Ovary (tissue), 3 donors: ENCODE results near the gene CASP2.

Experiments
- EP300 ChIP-seq: sonication (generic); formaldehyde crosslinking; IDR thresholded peaks from one replicate; pipeline ENCODE4 v1.6.1; 2017; ENCODE audit warnings: antibody characterized with exemption
- POLR2A ChIP-seq: fragments of 450-650 bp; IDR thresholded peaks from one replicate; pipeline ENCODE4 v1.6.1; 2017; ENCODE audit warnings: antibody characterized with exemption, mild to moderate bottlenecking, moderate library complexity
- TF ChIP-seq, protein P1 (sequence below), 3 donors: fragments of 450-650 bp in 2 of 3; fragments of 200-600 bp in 1 of 3; IDR thresholded peaks; one replicate each; pipeline versions ENCODE4 v1.5.1 to v1.8.0; 2016 to 2022; ENCODE audit warnings: antibody characterized with exemption in 3 of 3, mild to moderate bottlenecking in 1 of 3
- donor health status: DM: no; HTN: no; CAD: no.

DNA sequence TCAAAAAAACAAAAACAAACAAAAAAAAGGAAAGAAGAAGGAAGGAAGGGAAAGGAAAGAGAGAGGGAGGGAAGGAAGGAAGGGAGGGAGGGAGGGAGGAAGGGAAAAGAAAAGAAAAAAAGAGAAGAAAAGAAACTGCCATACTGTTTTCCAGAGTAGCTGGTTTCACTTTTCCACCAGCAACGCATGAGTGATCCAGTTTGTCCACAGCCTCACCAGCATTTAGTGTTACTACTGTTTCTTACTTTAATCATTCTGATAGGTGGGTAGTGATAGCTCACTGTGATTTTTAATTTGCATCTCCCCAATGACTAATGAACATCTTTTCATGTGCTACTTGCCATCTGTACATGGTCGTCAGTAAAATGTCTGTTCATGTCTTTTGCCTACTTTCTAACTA, 15.3 kb upstream of the CASP2 start:
- TF ChIP-seq POLR2A (no peak), EP300 (no peak)
- TF ChIP-seq, protein P1, sequence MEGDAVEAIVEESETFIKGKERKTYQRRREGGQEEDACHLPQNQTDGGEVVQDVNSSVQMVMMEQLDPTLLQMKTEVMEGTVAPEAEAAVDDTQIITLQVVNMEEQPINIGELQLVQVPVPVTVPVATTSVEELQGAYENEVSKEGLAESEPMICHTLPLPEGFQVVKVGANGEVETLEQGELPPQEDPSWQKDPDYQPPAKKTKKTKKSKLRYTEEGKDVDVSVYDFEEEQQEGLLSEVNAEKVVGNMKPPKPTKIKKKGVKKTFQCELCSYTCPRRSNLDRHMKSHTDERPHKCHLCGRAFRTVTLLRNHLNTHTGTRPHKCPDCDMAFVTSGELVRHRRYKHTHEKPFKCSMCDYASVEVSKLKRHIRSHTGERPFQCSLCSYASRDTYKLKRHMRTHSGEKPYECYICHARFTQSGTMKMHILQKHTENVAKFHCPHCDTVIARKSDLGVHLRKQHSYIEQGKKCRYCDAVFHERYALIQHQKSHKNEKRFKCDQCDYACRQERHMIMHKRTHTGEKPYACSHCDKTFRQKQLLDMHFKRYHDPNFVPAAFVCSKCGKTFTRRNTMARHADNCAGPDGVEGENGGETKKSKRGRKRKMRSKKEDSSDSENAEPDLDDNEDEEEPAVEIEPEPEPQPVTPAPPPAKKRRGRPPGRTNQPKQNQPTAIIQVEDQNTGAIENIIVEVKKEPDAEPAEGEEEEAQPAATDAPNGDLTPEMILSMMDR (IDR thresholded peaks at IDR 0.05) = no peak
